Neutrophil (primary cell): ENCODE measurements around the gene TAF1A.

Experiments
- H3K27ac ChIP-seq: fragments of 200-600 bp; sonication (generic); 2 replicates; pipeline ENCODE4 v1.5.1; 2016; ENCODE audit warnings: mild to moderate bottlenecking, moderate library complexity
- H3K27me3 ChIP-seq: fragments of 200-600 bp; sonication (generic); 2 replicates; pipeline ENCODE4 v1.6.0; 2016; ENCODE audit warnings: mild to moderate bottlenecking
- H3K36me3 ChIP-seq: fragments of 200-600 bp; sonication (generic); 2 replicates; pipeline ENCODE4 v1.5.1; 2017
- H3K4me1 ChIP-seq, 2 experiments: fragments of 200-600 bp in 1 of 2; sonication (generic) in 1 of 2; 1 replicate in 1 of 2; 2 replicates in 1 of 2; pipeline versions ENCODE4 v1.5.1 to v1.6.1; 2013 to 2016; ENCODE audit warnings: low read depth in 1 of 2, low read length in 1 of 2, mild to moderate bottlenecking in 1 of 2, moderate library complexity in 1 of 2; ENCODE audit not compliant: control insufficient read depth in 1 of 2, insufficient read depth in 1 of 2
- H3K4me3 ChIP-seq, 2 experiments: fragments of 200-600 bp in 1 of 2; sonication (generic) in 1 of 2; 1 replicate in 1 of 2; 2 replicates in 1 of 2; pipeline ENCODE4 v1.5.1; 2013 to 2016; ENCODE audit warnings: low read depth in 1 of 2, low read length in 1 of 2, mild to moderate bottlenecking in 1 of 2, moderate library complexity in 1 of 2
- H3K9me3 ChIP-seq: fragments of 200-600 bp; sonication (generic); 2 replicates; pipeline ENCODE4 v1.5.1; 2016
- CTCF ChIP-seq: fragments of 200-600 bp; sonication (generic); IDR thresholded peaks from 2 replicates; pipeline ENCODE4 v1.5.1; 2016; ENCODE audit warnings: antibody characterized with exemption

Gene TAF1A

GRCh38 chr1:222539951-222540597 lies 49.7 kb downstream of the TAF1A start:
- Histone ChIP-seq H3K4me3 (no peak overlapping the region), H3K27me3 (peaks cover 3% of the 10 kb centered on the region), H3K9me3 (no peaks in the 10 kb centered on the region), H3K27ac (no peak overlapping the region), H3K4me1 (no peaks in the 10 kb centered on the region), H3K36me3 (no peaks in the 10 kb centered on the region)
- no peak for TF ChIP-seq CTCF

DNA sequence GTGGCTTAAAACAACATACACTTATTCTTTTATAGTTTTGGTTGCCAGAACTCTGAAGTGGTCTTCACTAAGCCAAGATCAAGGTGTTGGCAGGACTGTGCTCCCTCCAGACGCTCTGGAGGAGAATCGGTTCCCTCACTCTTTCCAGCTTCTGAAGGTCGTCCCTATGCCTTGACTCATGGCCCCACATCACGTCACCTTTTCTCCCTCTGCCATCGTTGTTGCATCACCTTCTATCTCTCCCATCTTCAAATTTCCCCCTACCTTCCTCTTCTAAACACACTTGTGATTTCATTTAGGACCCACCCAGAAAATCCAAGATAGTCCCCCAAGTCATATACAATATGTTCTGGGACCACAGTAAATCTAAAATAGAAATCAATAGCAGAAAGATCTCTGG lies 54.3 kb downstream of the TAF1A start:
- H3K4me3 ChIP-seq, result no peak overlapping the region
- no peaks in the 10 kb centered on the region for H3K36me3 ChIP-seq
- no peaks in the 10 kb centered on the region for H3K9me3 ChIP-seq
- H3K4me1 ChIP-seq, result no peaks in the 10 kb centered on the region
- no peak for TF ChIP-seq CTCF
- H3K27me3 ChIP-seq, result no peaks in the 10 kb centered on the region
- no peak overlapping the region for H3K27ac ChIP-seq

- Histone ChIP-seq H3K36me3 (no peaks in the 10 kb centered on the region), H3K27me3 (no peaks in the 10 kb centered on the region), H3K4me1 (no peaks in the 10 kb centered on the region), H3K4me3 (no peak overlapping the region), H3K9me3 (no peaks in the 10 kb centered on the region), H3K27ac (no peak overlapping the region)
- no peak for TF ChIP-seq CTCF
Measured at GRCh38 chr1:222530852-222531251, 58.9 kb downstream of the TAF1A start.

GRCh38 chr1:222529916-222530315 lies 59.8 kb downstream of the TAF1A start:
- H3K9me3 ChIP-seq, result no peaks in the 10 kb centered on the region
- H3K27ac ChIP-seq, result no peak overlapping the region
- H3K4me3 ChIP-seq, result no peak overlapping the region
- H3K36me3 ChIP-seq, result no peaks in the 10 kb centered on the region
- no peak for TF ChIP-seq CTCF
- H3K27me3 ChIP-seq, result no peaks in the 10 kb centered on the region
- no peaks in the 10 kb centered on the region for H3K4me1 ChIP-seq

- Histone ChIP-seq H3K4me3 (no peak overlapping the region), H3K27me3 (no peaks in the 10 kb centered on the region), H3K9me3 (no peaks in the 10 kb centered on the region), H3K36me3 (no peaks in the 10 kb centered on the region), H3K27ac (no peak overlapping the region), H3K4me1 (no peaks in the 10 kb centered on the region)
- TF ChIP-seq CTCF, result no peak
Measured at GRCh38 chr1:222529181-222529580, 60.6 kb downstream of the TAF1A start.
